Calu3 (cell line): Measurements from ENCODE around the gene ZNF618. TPM values are rescaled to one million over a fixed set of nuclear protein-coding genes. Genes with fewer than 3 reads are reported as not detected.

Source experiments
- BruUV-seq: library from RNA; stranded (reverse); fragments of 400-500 nt; replicated peaks from 2 replicates; lab custom pipeline; 2021; lab: Mats Ljungman, UMichigan
- CTCF ChIA-PET: fragments of 300-600 bp; sonication (Branson Sonifier 250); formaldehyde crosslinking; loops from one replicate; lab custom pipeline; 2022; ENCODE audit warnings: antibody characterized with exemption; lab: Charles Lee
- DNase-seq: peaks from one replicate; pipeline ENCODE4 v3.0.0; 2022
- H3K27ac Mint-ChIP-seq: one replicate; pipeline ENCODE4 v1.8.0; 2022; ENCODE audit warnings: mixed read lengths; ENCODE audit not compliant: unreplicated experiment
- H3K27me3 Mint-ChIP-seq: one replicate; pipeline ENCODE4 v1.8.0; 2022; ENCODE audit warnings: mixed read lengths; ENCODE audit not compliant: unreplicated experiment
- H3K36me3 Mint-ChIP-seq: one replicate; pipeline ENCODE4 v1.8.0; 2022; ENCODE audit warnings: mild to moderate bottlenecking, moderate library complexity, mixed read lengths; ENCODE audit not compliant: insufficient read depth, unreplicated experiment
- H3K4me1 Mint-ChIP-seq: one replicate; pipeline ENCODE4 v1.8.0; 2022; ENCODE audit warnings: mild to moderate bottlenecking, low read depth, mixed read lengths; ENCODE audit not compliant: unreplicated experiment
- H3K4me3 Mint-ChIP-seq: one replicate; pipeline ENCODE4 v1.8.0; 2022; ENCODE audit warnings: mild to moderate bottlenecking, low read depth, moderate library complexity, mixed read lengths; ENCODE audit not compliant: unreplicated experiment
- H3K9me3 Mint-ChIP-seq: one replicate; pipeline ENCODE4 v1.8.0; 2022; ENCODE audit warnings: low read depth, mixed read lengths; ENCODE audit not compliant: unreplicated experiment
- intact Hi-C: fragments of 100-400 bp; cut with micrococcal nuclease; formaldehyde crosslinking; loops from one replicate; pipeline ENCODE4 v1.10.0; 2022; ENCODE audit not compliant: unreplicated experiment
- total RNA-seq: library from RNA; stranded (reverse); gene quantifications from 2 replicates; pipeline ENCODE4 v1.2.3, GENCODE V29; 2022
- TF ChIP-seq, protein P1 (sequence below): fragments of 200-600 bp; IDR thresholded peaks from one replicate; pipeline ENCODE4 v1.8.0; 2022; ENCODE audit warnings: antibody characterized with exemption; ENCODE audit not compliant: unreplicated experiment

ZNF618 gene
- total RNA-seq, 1 experiment from 2014 or later, result 20.3 TPM

DNA sequence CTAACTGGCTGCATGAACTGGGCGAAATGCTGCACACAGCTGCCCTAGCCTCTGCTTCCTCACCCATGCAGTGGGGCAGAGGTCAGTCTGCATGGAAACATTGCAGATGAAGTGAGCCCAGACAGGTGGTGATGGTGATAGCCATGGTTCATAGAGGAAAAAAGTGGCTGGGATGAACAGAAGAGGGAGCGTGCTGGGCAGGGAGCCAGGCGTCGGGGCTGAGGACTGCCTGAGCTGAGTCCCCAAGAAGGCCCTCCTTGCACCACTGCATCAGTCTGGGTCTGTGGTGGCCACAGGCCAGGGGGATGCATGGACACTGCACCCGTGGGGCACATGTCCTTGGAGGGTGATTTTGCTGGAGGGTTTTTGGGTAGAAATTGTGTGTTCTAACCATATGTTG lies 121.5 kb downstream of the ZNF618 start:
- no peak overlapping the region for H3K27ac Mint-ChIP-seq
- BruUV-seq, result no TSS peak
- H3K9me3 Mint-ChIP-seq, result no peaks in the 10 kb centered on the region
- TF ChIP-seq, protein P1, sequence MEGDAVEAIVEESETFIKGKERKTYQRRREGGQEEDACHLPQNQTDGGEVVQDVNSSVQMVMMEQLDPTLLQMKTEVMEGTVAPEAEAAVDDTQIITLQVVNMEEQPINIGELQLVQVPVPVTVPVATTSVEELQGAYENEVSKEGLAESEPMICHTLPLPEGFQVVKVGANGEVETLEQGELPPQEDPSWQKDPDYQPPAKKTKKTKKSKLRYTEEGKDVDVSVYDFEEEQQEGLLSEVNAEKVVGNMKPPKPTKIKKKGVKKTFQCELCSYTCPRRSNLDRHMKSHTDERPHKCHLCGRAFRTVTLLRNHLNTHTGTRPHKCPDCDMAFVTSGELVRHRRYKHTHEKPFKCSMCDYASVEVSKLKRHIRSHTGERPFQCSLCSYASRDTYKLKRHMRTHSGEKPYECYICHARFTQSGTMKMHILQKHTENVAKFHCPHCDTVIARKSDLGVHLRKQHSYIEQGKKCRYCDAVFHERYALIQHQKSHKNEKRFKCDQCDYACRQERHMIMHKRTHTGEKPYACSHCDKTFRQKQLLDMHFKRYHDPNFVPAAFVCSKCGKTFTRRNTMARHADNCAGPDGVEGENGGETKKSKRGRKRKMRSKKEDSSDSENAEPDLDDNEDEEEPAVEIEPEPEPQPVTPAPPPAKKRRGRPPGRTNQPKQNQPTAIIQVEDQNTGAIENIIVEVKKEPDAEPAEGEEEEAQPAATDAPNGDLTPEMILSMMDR, result no peak
- no peak for DNase-seq
- H3K4me1 Mint-ChIP-seq, result no peaks in the 10 kb centered on the region
- H3K27me3 Mint-ChIP-seq, result no peaks in the 10 kb centered on the region
- CTCF ChIA-PET, result interaction anchor here (0.5 kb wide), 1 partner anchor 301 kb away, joined by 3 read pairs; no protein-coding TSS in a partner anchor
- no peak overlapping the region for H3K4me3 Mint-ChIP-seq
- no peaks in the 10 kb centered on the region for H3K36me3 Mint-ChIP-seq
- intact Hi-C loops, result no loop called here

DNA sequence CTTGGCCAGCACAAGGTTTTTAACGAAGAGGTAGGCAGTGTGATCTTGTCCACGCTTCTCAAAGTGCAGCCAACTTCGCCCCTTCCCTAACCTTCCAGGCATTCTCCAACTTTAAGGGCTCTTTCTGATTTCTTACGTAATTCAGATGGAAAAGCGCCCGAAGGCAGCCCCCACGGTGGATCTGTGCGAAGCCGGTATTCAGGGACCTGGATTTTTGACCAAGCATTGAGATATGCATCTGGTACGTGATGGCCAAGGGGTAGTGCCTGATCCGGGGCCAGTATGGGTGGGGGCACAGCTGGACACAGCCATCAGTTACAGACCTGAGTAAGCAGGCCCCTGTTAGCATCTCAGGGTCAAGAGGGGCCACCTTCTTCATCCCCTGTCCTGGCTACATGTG lies 122.0 kb downstream of the ZNF618 start:
- Mint-ChIP-seq H3K9me3 (no peaks in the 10 kb centered on the region), H3K4me1 (no peaks in the 10 kb centered on the region), H3K36me3 (no peaks in the 10 kb centered on the region), H3K4me3 (no peak overlapping the region), H3K27ac (no peak overlapping the region), H3K27me3 (no peaks in the 10 kb centered on the region)
- BruUV-seq, result no TSS peak
- intact Hi-C loops, result no loop called here
- TF ChIP-seq, protein P1, result no peak
- DNase-seq, result no peak
- CTCF ChIA-PET, result no interaction called here

DNA sequence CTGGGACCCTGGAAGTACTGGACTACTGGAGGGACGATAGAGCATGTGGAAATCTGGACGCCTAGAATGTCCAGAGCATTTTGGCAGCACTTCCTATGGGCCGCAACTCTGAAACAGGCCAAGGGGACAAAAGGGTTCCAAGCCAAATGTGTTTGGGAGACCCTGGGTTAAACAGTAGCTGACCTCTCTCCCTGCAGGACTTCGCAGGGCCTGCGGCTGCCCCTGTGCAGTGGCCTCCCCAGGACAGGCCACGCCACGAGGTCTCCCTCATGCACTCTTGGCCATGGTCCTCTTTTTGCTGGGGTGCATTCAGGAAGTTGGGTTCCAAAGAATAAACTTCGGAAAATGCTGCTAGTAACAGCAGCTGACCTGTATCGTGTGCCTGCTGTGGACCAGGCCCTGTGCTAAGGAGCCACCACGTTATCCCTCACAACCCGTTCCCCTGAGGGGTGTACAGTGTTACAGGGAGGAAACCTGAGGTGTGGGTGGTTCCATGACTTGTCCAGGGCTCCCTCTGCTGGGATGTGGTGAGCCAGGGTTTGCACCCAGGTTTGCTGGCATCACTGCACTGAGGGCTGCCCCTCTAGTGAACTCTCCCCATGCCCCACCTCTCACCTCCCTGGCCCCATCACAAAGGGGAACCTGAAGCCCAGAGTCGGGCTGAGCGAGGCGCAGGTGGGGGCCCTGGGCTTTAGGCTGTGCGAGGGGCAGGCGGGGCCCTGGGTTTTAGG lies 122.6 kb downstream of the ZNF618 start:
- CTCF ChIA-PET, result no interaction called here
- BruUV-seq, result no TSS peak
- intact Hi-C loops, result no loop called here
- peak; percentile 28 for DNase-seq
- H3K36me3 Mint-ChIP-seq, result no peaks in the 10 kb centered on the region
- TF ChIP-seq, protein P1, result no peak
- no peaks in the 10 kb centered on the region for H3K4me1 Mint-ChIP-seq
- no peaks in the 10 kb centered on the region for H3K27me3 Mint-ChIP-seq
- no peak overlapping the region for H3K27ac Mint-ChIP-seq
- no peak overlapping the region for H3K4me3 Mint-ChIP-seq
- no peaks in the 10 kb centered on the region for H3K9me3 Mint-ChIP-seq

DNA sequence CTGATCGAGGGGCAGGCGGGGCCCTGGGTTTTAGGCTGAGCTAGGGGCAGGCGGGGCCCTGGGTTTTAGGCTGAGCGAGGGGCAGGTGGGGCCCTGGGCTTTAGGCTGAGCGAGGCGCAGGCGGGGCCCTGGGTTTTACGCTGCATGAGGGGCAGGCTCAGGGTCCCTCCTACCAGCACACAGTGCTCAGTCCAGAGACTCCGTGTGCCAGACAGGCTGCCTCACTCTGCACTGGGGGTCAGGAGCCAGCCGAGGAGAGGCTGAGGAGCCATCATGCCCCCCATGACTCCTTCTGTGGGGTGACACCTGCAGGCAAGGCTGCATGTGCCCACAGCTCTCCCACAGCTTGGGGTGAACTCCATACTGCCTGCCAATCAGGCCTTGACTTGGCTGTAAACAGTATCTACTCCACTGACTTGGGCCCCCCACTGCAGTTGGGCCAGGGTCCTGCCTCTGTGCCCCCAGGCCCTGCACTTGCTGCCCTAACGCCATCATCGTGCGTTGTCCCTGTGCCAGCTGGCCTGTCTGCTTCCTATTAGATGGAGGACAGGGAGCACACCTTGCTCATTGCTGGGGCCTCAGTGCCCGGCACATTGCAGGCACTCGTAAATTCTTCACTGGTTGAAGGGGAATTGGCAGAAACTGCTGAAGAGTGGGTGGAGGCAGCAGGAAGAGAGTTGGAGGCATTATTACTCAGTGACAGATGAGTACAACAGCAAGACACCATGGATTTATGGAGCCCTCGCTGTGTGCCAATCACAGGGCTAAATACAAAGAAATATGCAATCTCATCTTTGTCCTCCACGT lies 123.3 kb downstream of the ZNF618 start:
- Mint-ChIP-seq H3K36me3 (no peaks in the 10 kb centered on the region), H3K4me1 (no peaks in the 10 kb centered on the region), H3K27me3 (no peaks in the 10 kb centered on the region), H3K4me3 (no peak overlapping the region), H3K27ac (no peak overlapping the region), H3K9me3 (no peaks in the 10 kb centered on the region)
- CTCF ChIA-PET, result no interaction called here
- TF ChIP-seq, protein P1, result no peak
- intact Hi-C loops, result no loop called here
- no peak for DNase-seq
- no TSS peak for BruUV-seq
